Peyer's patch (tissue), 4 donors: ENCODE results near the gene GRIK4.

Experiments
- CTCF ChIP-seq, 6 experiments: fragments of 450-650 bp in 4 of 6; fragments of 200-600 bp in 2 of 6; sonication (generic) in 1 of 6; IDR thresholded peaks; one replicate each; pipeline ENCODE4 v1.5.1; 2017 to 2019; ENCODE audit warnings: antibody characterized with exemption in 6 of 6, mild to moderate bottlenecking in 3 of 6, moderate library complexity in 1 of 6
- POLR2A ChIP-seq, 2 donors: fragments of 450-650 bp; IDR thresholded peaks; one replicate each; pipeline ENCODE4 v1.5.1; 2017; ENCODE audit warnings: antibody characterized with exemption in 2 of 2, mild to moderate bottlenecking in 2 of 2, moderate library complexity in 2 of 2

GRCh38 chr11:120517801-120518291 lies 6.3 kb downstream of the GRIK4 start:
- TF ChIP-seq CTCF (IDR thresholded peaks at IDR 0.05) = no peak
- no peak for TF ChIP-seq POLR2A (IDR thresholded peaks at IDR 0.05)
